ENCODE measurements around the gene ZNF330.
A peak's percentile ranks its signal among the peaks of the same experiment; 100 is the strongest.
"Not testable (repeated sequence)": the region's sequence is repeated elsewhere in the genome, so short reads cannot be mapped to it uniquely, and the experiment has no call there.

Gene ZNF330

DNA sequence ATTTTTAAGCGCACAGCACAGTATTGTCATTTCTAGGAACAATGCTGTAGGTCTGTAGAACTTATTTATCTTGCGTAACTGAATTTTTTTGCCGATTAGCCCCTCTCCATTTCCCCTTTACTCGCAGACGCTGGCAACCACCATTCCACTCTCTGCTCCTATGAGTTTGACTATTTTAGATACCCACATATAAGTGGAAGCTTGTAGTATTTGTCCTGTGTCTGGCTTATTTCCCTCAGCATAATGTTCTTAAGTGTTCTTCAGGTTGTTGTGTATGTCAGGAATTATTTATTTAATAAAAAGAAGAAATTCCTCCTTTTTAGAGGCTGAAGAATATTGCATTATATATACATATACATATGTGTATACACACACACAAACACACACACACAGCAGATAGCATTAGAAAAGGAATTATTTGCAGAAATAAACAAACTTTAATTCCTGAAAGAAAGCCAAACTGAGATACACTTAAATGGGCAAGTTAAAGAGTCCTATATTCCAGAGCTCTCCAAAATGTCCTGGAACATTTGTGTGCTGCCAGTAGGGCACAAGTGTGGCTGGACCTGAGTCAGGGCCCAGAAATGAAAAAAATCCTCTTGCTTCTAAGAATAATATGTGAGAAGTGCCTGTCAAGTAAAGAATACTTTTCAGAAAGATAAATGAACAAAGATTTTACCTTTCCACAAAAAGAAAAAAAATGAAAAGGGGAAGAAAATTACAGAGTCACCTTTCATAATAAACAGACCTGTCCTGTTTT is 4.5 kb upstream of the ZNF330 start:
- TF ChIP-seq ZFX (IDR thresholded peaks at IDR 0.05), result no peak
- TF ChIP-seq, protein P1, sequence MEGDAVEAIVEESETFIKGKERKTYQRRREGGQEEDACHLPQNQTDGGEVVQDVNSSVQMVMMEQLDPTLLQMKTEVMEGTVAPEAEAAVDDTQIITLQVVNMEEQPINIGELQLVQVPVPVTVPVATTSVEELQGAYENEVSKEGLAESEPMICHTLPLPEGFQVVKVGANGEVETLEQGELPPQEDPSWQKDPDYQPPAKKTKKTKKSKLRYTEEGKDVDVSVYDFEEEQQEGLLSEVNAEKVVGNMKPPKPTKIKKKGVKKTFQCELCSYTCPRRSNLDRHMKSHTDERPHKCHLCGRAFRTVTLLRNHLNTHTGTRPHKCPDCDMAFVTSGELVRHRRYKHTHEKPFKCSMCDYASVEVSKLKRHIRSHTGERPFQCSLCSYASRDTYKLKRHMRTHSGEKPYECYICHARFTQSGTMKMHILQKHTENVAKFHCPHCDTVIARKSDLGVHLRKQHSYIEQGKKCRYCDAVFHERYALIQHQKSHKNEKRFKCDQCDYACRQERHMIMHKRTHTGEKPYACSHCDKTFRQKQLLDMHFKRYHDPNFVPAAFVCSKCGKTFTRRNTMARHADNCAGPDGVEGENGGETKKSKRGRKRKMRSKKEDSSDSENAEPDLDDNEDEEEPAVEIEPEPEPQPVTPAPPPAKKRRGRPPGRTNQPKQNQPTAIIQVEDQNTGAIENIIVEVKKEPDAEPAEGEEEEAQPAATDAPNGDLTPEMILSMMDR (conservative IDR thresholded peaks at IDR 0.05), result no peak
- no peak overlapping the region for H3K27ac ChIP-seq

DNA sequence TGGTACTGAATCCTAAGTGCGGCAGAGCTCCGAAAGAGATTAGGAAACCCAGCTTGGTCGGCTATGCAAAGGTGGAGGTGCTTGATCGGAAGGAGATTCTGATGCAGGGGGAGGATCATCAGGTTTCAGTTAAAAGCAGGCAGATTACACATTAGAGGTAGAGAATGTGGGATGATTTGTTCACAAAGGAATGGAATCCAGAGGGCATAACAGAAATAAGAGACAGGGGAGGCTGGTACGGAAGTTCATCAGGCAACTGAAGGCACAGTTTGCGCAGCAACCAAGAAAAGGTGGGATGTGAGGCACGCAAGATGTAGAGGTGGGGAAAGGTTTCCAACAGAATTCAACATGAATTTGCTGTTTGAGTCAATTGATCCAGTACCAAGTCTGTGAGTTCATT is 424 bp upstream of the ZNF330 start:
- TF ChIP-seq ZFX (IDR thresholded peaks at IDR 0.05), result no peak
- TF ChIP-seq, protein P1 (conservative IDR thresholded peaks at IDR 0.05), result no peak
- H3K27ac ChIP-seq, result peak overlapping the region; percentile 90

DNA sequence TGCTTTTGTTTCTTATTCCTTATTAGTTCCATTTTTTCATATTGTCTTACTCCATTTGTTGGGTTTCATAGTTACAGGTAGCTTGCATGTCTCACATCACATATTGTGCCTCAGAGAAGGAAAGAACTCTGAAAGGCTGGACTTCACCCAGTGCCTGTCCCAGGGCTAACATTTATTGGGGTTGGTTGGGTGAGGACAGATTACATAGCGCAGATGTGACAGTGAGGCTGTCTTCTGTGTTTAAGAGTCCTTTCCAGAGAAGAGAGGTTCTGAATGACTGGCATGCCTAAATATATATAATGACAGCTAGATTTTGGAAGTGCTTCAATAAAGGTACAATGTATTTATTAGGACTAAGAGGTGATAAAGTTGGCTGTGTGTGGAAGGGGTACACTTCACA is 2.7 kb downstream of the ZNF330 start:
- no peak overlapping the region for H3K27ac ChIP-seq
- TF ChIP-seq, protein P1 (conservative IDR thresholded peaks at IDR 0.05), result no peak
- TF ChIP-seq ZFX (IDR thresholded peaks at IDR 0.05), result no peak

DNA sequence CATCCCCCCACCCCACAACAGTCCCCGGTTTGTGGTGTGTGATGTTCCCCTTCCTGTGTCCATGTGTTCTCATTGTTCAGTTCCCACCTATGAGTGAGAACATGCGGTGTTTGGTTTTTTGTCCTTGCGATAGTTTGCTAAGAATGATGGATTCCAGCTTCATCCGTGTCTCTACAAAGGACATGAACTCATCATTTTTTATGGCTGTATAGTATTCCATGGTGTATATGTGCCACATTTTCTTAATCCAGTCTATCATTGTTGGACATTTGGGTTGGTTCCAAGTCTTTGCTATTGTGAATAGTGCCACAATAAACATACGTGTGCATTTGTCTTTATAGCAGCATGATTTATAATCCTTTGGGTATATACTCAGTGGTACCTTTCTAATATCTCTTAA is 6.6 kb downstream of the ZNF330 start:
- not testable (repeated sequence) for H3K27ac ChIP-seq

GRCh38 chr4:141229408-141230101 is 8.9 kb downstream of the ZNF330 start:
- H3K27ac ChIP-seq, result no peak overlapping the region

GRCh38 chr4:141233673-141234072 is 13.0 kb downstream of the ZNF330 start:
- H3K27ac ChIP-seq, result no peak overlapping the region
- TF ChIP-seq, protein P1 (conservative IDR thresholded peaks at IDR 0.05), result no peak
- TF ChIP-seq ZFX (IDR thresholded peaks at IDR 0.05), result no peak

More at GRCh38 chr4:141229408-141230101, 8.9 kb downstream of the ZNF330 start:
- no peak for TF ChIP-seq ZFX (IDR thresholded peaks at IDR 0.05)
- TF ChIP-seq, protein P1 (conservative IDR thresholded peaks at IDR 0.05), result no peak

GRCh38 chr4:141238186-141238585 is 17.5 kb downstream of the ZNF330 start:
- no peak overlapping the region for H3K27ac ChIP-seq
- no peak for TF ChIP-seq ZFX (IDR thresholded peaks at IDR 0.05)
- TF ChIP-seq, protein P1 (conservative IDR thresholded peaks at IDR 0.05), result no peak

All from C4-2B (cell line).